Vagina (tissue), 2 donors: ENCODE results near the gene OLR1. TPM values are rescaled to one million over a fixed set of nuclear protein-coding genes. Genes with fewer than 3 reads are reported as not detected.
"Not testable (repeated sequence)": the region's sequence is repeated elsewhere in the genome, so short reads cannot be mapped to it uniquely, and the experiment has no call there.

Experiments used
- DNase-seq, 2 donors: peaks; one replicate each; pipeline ENCODE4 v3.0.0-alpha.2; 2017; ENCODE audit errors: extremely low spot score in 2 of 2
- H3K27ac ChIP-seq: fragments of 200-600 bp; sonication (generic); one replicate; pipeline ENCODE4 v1.5.1; 2019
- H3K27me3 ChIP-seq: fragments of 200-600 bp; sonication (generic); one replicate; pipeline ENCODE4 v1.5.1; 2019
- H3K36me3 ChIP-seq, 2 donors: fragments of 200-600 bp; sonication (generic); one replicate each; pipeline ENCODE4 v1.5.1; 2017 to 2019
- H3K4me1 ChIP-seq: fragments of 200-600 bp; sonication (generic); one replicate; pipeline ENCODE4 v1.5.1; 2019
- H3K4me3 ChIP-seq, 2 donors: fragments of 200-600 bp; sonication (generic); 1 replicate in 1 of 2; 2 replicates in 1 of 2; pipeline ENCODE4 v1.5.1; 2016 to 2019
- H3K9me3 ChIP-seq: fragments of 200-600 bp; sonication (generic); one replicate; pipeline ENCODE4 v1.5.1; 2019
- CTCF ChIP-seq, 3 experiments: fragments of 450-650 bp in 2 of 3; fragments of 200-600 bp in 1 of 3; sonication (generic) in 1 of 3; IDR thresholded peaks; one replicate each; pipeline ENCODE4 v1.5.1; 2017 to 2019; ENCODE audit warnings: antibody characterized with exemption in 3 of 3, mild to moderate bottlenecking in 2 of 3, moderate library complexity in 2 of 3
- POLR2A ChIP-seq, 2 donors: fragments of 450-650 bp; IDR thresholded peaks; one replicate each; pipeline ENCODE4 v1.6.1; 2017; ENCODE audit warnings: antibody characterized with exemption in 2 of 2, mild to moderate bottlenecking in 2 of 2, moderate library complexity in 2 of 2
- POLR2AphosphoS5 ChIP-seq, 2 donors: sonication (generic); formaldehyde crosslinking; IDR thresholded peaks; one replicate each; pipeline ENCODE4 v1.9.0; 2017; ENCODE audit warnings: antibody characterized with exemption in 2 of 2, mild to moderate bottlenecking in 2 of 2, low read depth in 1 of 2; ENCODE audit not compliant: insufficient read depth in 1 of 2
- intact Hi-C: fragments of 100-400 bp; cut with DNase I; formaldehyde crosslinking; loops from one replicate; pipeline ENCODE4 v1.15.1; 2023
- total RNA-seq: library from RNA; depleted of rRNA; stranded (reverse); fragments of >200 nt; gene quantifications from one replicate; pipeline ENCODE4 v1.2.3, GENCODE V29; 2016

OLR1 gene
- total RNA-seq, 1 donor from 2014 or later, result not detected

GRCh38 chr12:10189653-10190052 is 17.7 kb upstream of the OLR1 start:
- Histone ChIP-seq H3K36me3 (no peaks in the 10 kb centered on the region), H3K4me1 (no peaks in the 10 kb centered on the region), H3K27me3 (no peaks in the 10 kb centered on the region), H3K9me3 (no peaks in the 10 kb centered on the region), H3K27ac (no peak overlapping the region), H3K4me3 (no peak overlapping the region)
- intact Hi-C loops, result loop anchor here (5.0 kb wide), 1 partner anchor 37 kb away; no protein-coding TSS in a partner anchor
- no peak for DNase-seq
- TF ChIP-seq POLR2A (IDR thresholded peaks at IDR 0.05), result no peak
- TF ChIP-seq CTCF (IDR thresholded peaks at IDR 0.05), result no peak

GRCh38 chr12:10186958-10187357 is 15.0 kb upstream of the OLR1 start:
- not testable (repeated sequence) for H3K27ac ChIP-seq, H3K27me3 ChIP-seq, DNase-seq, H3K4me3 ChIP-seq, H3K9me3 ChIP-seq, H3K4me1 ChIP-seq, H3K36me3 ChIP-seq
- intact Hi-C loops, result loop anchor here (5.0 kb wide), 1 partner anchor 35 kb away; no protein-coding TSS in a partner anchor

- H3K9me3 ChIP-seq, result no peaks in the 10 kb centered on the region
- no peaks in the 10 kb centered on the region for H3K36me3 ChIP-seq
- no peaks in the 10 kb centered on the region for H3K4me1 ChIP-seq
- H3K27me3 ChIP-seq, result no peaks in the 10 kb centered on the region
- no peak for DNase-seq
- no peak overlapping the region for H3K27ac ChIP-seq
- intact Hi-C loops, result loop anchor here (5.0 kb wide), 1 partner anchor 34 kb away; no protein-coding TSS in a partner anchor
- no peak overlapping the region for H3K4me3 ChIP-seq
- TF ChIP-seq CTCF (IDR thresholded peaks at IDR 0.05), result no peak
- no peak for TF ChIP-seq POLR2AphosphoS5 (IDR thresholded peaks at IDR 0.05; ENCODE audit: insufficient read depth in 1 of 2, low read depth in 1 of 2)
- no peak for TF ChIP-seq POLR2A (IDR thresholded peaks at IDR 0.05)
Measured at GRCh38 chr12:10186299-10186698, 14.4 kb upstream of the OLR1 start.

GRCh38 chr12:10184261-10184843 is 12.4 kb upstream of the OLR1 start:
- Histone ChIP-seq H3K27ac (no peak overlapping the region), H3K36me3 (no peaks in the 10 kb centered on the region), H3K9me3 (no peaks in the 10 kb centered on the region), H3K27me3 (no peaks in the 10 kb centered on the region), H3K4me1 (no peaks in the 10 kb centered on the region), H3K4me3 (no peak overlapping the region)
- no peak for DNase-seq
- intact Hi-C loops, result no loop called here
- TF ChIP-seq POLR2A (IDR thresholded peaks at IDR 0.05) (no peak), POLR2AphosphoS5 (IDR thresholded peaks at IDR 0.05; ENCODE audit: insufficient read depth in 1 of 2, low read depth in 1 of 2) (no peak), CTCF (IDR thresholded peaks at IDR 0.05) (no peak)

GRCh38 chr12:10182354-10183049 is 10.6 kb upstream of the OLR1 start:
- no peak for DNase-seq
- Histone ChIP-seq H3K4me1 (no peaks in the 10 kb centered on the region), H3K27ac (no peak overlapping the region), H3K36me3 (no peaks in the 10 kb centered on the region), H3K4me3 (no peak overlapping the region), H3K27me3 (no peaks in the 10 kb centered on the region), H3K9me3 (no peaks in the 10 kb centered on the region)
- intact Hi-C loops, result no loop called here
- TF ChIP-seq POLR2AphosphoS5 (IDR thresholded peaks at IDR 0.05; ENCODE audit: insufficient read depth in 1 of 2, low read depth in 1 of 2) (peak in 1 of 2 donors; percentile 62), POLR2A (IDR thresholded peaks at IDR 0.05) (no peak)

GRCh38 chr12:10179776-10180181 is 7.8 kb upstream of the OLR1 start:
- no peak overlapping the region for H3K4me3 ChIP-seq
- H3K27me3 ChIP-seq, result no peaks in the 10 kb centered on the region
- H3K4me1 ChIP-seq, result no peaks in the 10 kb centered on the region

More at GRCh38 chr12:10179776-10180181, 7.8 kb upstream of the OLR1 start:
- DNase-seq, result no peak
- intact Hi-C loops, result no loop called here
- Histone ChIP-seq H3K27ac (no peak overlapping the region), H3K36me3 (no peaks in the 10 kb centered on the region), H3K9me3 (no peaks in the 10 kb centered on the region)
- no peak for TF ChIP-seq POLR2A (IDR thresholded peaks at IDR 0.05)
- TF ChIP-seq CTCF (IDR thresholded peaks at IDR 0.05), result no peak
- no peak for TF ChIP-seq POLR2AphosphoS5 (IDR thresholded peaks at IDR 0.05; ENCODE audit: insufficient read depth in 1 of 2, low read depth in 1 of 2)
